Measurements from ENCODE around the gene CYB5R3.
"Not testable (repeated sequence)": the region's sequence is repeated elsewhere in the genome, so short reads cannot be mapped to it uniquely, and the experiment has no call there.

DNA sequence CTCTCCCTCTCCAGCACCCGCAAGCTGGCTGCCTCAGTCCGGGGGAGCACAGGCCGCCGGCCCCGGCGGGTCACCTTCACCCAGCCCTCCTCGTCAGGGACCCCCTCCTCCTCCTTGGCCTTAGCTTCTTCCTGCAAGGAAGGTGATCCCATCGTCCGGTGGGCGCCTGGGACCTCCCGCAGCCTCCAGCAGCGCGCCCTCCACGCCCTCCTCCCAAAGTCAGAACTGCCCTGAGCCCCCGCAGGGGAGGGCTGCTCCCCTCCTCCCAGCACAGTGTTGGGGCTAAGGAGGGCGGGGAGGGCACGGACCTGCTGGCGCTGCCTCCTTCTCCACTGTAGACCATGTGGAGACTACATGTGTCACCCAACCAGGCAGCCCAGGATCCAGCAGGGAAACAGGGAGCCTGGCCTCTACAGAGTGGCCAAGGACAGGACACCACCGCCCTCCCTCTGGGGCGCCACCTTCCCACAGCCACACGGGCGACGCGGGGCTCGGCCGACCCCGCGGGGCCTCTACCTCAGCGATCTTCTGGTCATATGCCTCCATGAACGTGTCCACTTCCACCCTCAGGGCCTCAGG, 73.1 kb downstream of the CYB5R3 start:
- TF ChIP-seq, protein P1, sequence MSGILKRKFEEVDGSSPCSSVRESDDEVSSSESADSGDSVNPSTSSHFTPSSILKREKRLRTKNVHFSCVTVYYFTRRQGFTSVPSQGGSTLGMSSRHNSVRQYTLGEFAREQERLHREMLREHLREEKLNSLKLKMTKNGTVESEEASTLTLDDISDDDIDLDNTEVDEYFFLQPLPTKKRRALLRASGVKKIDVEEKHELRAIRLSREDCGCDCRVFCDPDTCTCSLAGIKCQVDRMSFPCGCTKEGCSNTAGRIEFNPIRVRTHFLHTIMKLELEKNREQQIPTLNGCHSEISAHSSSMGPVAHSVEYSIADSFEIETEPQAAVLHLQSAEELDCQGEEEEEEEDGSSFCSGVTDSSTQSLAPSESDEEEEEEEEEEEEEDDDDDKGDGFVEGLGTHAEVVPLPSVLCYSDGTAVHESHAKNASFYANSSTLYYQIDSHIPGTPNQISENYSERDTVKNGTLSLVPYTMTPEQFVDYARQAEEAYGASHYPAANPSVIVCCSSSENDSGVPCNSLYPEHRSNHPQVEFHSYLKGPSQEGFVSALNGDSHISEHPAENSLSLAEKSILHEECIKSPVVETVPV (CRISPR knock-in tag; IDR thresholded peaks at IDR 0.05), result not testable (repeated sequence)
- TF ChIP-seq, protein P2, sequence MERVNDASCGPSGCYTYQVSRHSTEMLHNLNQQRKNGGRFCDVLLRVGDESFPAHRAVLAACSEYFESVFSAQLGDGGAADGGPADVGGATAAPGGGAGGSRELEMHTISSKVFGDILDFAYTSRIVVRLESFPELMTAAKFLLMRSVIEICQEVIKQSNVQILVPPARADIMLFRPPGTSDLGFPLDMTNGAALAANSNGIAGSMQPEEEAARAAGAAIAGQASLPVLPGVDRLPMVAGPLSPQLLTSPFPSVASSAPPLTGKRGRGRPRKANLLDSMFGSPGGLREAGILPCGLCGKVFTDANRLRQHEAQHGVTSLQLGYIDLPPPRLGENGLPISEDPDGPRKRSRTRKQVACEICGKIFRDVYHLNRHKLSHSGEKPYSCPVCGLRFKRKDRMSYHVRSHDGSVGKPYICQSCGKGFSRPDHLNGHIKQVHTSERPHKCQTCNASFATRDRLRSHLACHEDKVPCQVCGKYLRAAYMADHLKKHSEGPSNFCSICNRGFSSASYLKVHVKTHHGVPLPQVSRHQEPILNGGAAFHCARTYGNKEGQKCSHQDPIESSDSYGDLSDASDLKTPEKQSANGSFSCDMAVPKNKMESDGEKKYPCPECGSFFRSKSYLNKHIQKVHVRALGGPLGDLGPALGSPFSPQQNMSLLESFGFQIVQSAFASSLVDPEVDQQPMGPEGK (CRISPR knock-in tag; IDR thresholded peaks at IDR 0.05; ENCODE audit: borderline replicate concordance), result not testable (repeated sequence)

All from SK-N-SH treated with all-trans-retinoic acid at 6 μM for 48 hours (cell line).